KMS-11 (cell line): ENCODE data around the gene TNPO2.

Experiments
- H2AFZ ChIP-seq: fragments of 200-600 bp; sonication (generic); 2 replicates; pipeline ENCODE4 v1.6.1; 2016; ENCODE audit warnings: antibody characterized with exemption, mixed run types, low read depth
- H3K27ac ChIP-seq: fragments of 200-600 bp; sonication (generic); 2 replicates; pipeline ENCODE4 v1.6.1; 2016; ENCODE audit warnings: mild to moderate bottlenecking, mixed run types
- H3K27me3 ChIP-seq: fragments of 200-600 bp; sonication (generic); 2 replicates; pipeline ENCODE4 v1.6.1; 2017; ENCODE audit warnings: mild to moderate bottlenecking, low read depth, mixed run types, moderate library complexity; ENCODE audit not compliant: insufficient read depth
- H3K36me3 ChIP-seq: fragments of 200-600 bp; sonication (generic); 2 replicates; pipeline ENCODE4 v1.6.1; 2017; ENCODE audit warnings: mild to moderate bottlenecking, mixed run types; ENCODE audit not compliant: insufficient read depth
- H3K4me1 ChIP-seq: fragments of 200-600 bp; sonication (generic); 2 replicates; pipeline ENCODE4 v1.6.1; 2016; ENCODE audit warnings: mild to moderate bottlenecking, low read depth, mixed run types; ENCODE audit not compliant: poor library complexity, severe bottlenecking
- H3K4me2 ChIP-seq: fragments of 200-600 bp; sonication (generic); 2 replicates; pipeline ENCODE4 v1.7.0; 2016; ENCODE audit warnings: mild to moderate bottlenecking, mixed run types
- H3K4me3 ChIP-seq: fragments of 200-600 bp; sonication (generic); IDR thresholded peaks from 2 replicates; pipeline ENCODE4 v1.6.1; 2017; ENCODE audit warnings: low read depth, low read length, mixed read lengths; ENCODE audit not compliant: insufficient read depth
- H3K79me2 ChIP-seq: fragments of 200-600 bp; sonication (generic); 2 replicates; pipeline ENCODE4 v1.6.1; 2016; ENCODE audit warnings: low read depth, mixed run types; ENCODE audit not compliant: insufficient read depth
- H3K9ac ChIP-seq: fragments of 200-600 bp; sonication (generic); 2 replicates; pipeline ENCODE4 v1.6.1; 2016; ENCODE audit warnings: mild to moderate bottlenecking, mixed run types
- H4K20me1 ChIP-seq: fragments of 200-600 bp; sonication (generic); 2 replicates; pipeline ENCODE4 v1.6.1; 2016; ENCODE audit warnings: mild to moderate bottlenecking, mixed run types; ENCODE audit not compliant: insufficient read depth
- TF ChIP-seq, protein P1 (sequence below): fragments of 200-600 bp; sonication (generic); conservative IDR thresholded peaks from 2 replicates; pipeline ENCODE4 v1.6.1; 2017; ENCODE audit warnings: low read depth, mild to moderate bottlenecking, antibody characterized with exemption, low read length, moderate library complexity, mixed read lengths

Gene TNPO2

DNA sequence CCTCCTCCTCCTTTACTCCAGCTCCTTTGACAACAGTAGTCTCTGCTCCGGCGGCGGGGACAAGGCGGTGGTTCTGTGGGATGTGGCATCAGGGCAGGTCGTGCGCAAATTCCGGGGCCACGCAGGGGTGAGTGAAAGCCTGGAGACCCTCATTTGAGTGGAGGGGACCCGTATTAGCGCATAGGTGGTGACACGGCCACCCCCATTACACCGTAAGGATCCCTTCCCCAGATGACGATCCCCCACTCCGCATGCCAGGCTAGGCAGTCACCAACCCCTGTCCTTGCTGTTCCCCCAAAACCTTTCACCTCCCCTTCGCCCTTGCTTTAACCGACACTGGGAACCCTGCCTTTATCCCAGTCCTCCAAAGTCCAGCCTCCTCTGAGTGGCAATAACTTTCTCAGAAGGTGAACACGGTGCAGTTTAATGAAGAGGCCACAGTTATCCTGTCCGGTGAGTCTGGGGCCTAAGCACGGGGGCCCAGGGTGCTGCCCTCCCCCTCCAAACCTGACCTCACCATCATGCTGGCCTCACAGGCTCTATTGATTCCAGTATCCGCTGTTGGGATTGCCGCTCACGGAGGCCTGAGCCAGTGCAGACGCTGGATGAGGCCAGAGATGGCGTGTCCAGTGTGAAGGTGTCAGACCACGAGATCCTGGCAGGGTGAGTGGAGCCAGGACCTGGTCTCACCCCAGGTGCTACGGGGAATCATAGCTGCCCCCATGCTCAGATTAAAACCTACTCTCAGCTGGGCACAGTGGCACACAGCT lies 53.4 kb downstream of the TNPO2 start:
- peak overlapping the region; percentile 63 for H3K9ac ChIP-seq
- TF ChIP-seq, protein P1, sequence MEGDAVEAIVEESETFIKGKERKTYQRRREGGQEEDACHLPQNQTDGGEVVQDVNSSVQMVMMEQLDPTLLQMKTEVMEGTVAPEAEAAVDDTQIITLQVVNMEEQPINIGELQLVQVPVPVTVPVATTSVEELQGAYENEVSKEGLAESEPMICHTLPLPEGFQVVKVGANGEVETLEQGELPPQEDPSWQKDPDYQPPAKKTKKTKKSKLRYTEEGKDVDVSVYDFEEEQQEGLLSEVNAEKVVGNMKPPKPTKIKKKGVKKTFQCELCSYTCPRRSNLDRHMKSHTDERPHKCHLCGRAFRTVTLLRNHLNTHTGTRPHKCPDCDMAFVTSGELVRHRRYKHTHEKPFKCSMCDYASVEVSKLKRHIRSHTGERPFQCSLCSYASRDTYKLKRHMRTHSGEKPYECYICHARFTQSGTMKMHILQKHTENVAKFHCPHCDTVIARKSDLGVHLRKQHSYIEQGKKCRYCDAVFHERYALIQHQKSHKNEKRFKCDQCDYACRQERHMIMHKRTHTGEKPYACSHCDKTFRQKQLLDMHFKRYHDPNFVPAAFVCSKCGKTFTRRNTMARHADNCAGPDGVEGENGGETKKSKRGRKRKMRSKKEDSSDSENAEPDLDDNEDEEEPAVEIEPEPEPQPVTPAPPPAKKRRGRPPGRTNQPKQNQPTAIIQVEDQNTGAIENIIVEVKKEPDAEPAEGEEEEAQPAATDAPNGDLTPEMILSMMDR, result no peak
- H3K27ac ChIP-seq, result peak overlapping the region; percentile 72; the same call in 1 of the 2 replicates
- no peak overlapping the region for H3K4me3 ChIP-seq
- H3K27me3 ChIP-seq, result no peaks in the 10 kb centered on the region
- no peaks in the 10 kb centered on the region for H3K36me3 ChIP-seq
- peak overlapping the region; percentile 58 for H3K4me2 ChIP-seq
- H3K79me2 ChIP-seq, result 0 out of 2 replicates have a peak, but pooled peaks cover 6% of the 10 kb centered on the region
- peak overlapping the region; percentile 62; the same call in 1 of the 2 replicates for H2AFZ ChIP-seq
- H4K20me1 ChIP-seq, result no peaks in the 10 kb centered on the region
- peaks cover 30% of the 10 kb centered on the region for H3K4me1 ChIP-seq

DNA sequence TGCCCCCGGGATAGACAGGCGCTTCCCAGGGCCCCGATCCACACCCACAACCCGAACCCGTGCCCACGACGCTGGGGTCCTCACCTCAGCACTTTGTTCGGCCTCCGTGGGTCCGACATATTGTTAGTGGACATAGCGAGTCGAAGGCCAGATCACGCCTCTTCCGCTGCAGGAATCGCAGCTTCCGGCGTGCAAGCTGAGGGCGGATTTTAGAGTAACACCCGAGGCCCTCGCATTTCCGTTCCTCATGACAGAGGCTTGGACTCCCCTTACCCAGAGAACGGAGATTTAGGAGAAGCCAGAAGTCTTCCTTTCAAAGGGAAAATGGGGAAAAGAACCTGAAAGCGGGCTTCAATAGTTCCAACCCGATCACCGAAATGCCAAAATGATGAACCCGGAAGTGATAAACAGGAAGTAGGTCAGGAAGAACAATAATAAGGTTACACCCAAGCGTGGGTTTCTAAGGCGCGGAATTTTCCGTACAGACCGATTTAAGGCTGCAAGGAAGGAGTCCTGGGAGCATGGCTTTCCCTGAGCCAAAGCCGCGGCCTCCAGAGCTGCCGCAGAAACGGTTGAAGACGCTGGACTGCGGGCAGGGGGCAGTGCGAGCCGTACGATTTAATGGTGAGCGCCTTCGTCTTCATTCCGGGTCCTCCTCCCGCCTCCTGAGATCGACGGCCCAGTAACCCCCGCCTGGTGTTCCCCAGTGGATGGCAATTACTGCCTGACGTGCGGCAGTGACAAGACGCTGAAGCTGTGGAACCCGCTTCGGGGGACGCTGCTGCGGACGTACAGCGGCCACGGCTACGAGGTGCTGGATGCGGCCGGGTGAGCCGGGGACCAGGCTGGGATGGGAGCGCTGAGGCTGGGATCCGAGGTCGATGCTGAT lies 54.2 kb downstream of the TNPO2 start:
- peaks cover 30% of the 10 kb centered on the region for H3K4me1 ChIP-seq
- no peaks in the 10 kb centered on the region for H4K20me1 ChIP-seq
- peak overlapping the region; percentile 62 for H2AFZ ChIP-seq
- H3K27ac ChIP-seq, result peak overlapping the region; percentile 72
- no peaks in the 10 kb centered on the region for H3K36me3 ChIP-seq
- no peaks in the 10 kb centered on the region for H3K27me3 ChIP-seq
- no peak overlapping the region for H3K4me3 ChIP-seq
- TF ChIP-seq, protein P1, result no peak
- peak overlapping the region; percentile 63 for H3K9ac ChIP-seq
- peak overlapping the region; percentile 58 for H3K4me2 ChIP-seq
- H3K79me2 ChIP-seq, result 0 out of 2 replicates have a peak, but pooled peaks cover 6% of the 10 kb centered on the region

DNA sequence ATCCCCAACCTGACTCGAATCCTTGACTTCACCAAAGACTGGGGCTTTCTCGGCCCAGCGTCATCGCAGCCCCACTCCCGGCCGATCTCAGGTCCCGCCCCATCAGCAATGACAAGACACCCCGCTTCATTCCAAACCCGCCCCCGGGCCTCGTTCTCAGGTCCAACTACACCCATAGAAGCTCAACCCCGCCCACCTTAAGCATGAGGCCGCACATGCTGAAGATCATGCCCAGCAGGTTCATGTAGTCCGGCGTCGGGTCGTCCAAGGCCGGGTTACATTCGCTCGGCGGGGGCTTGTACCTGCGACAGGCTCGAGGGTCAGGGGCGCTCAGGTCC lies 54.8 kb downstream of the TNPO2 start:
- Histone ChIP-seq H3K36me3 (no peaks in the 10 kb centered on the region), H3K27me3 (no peaks in the 10 kb centered on the region), H4K20me1 (no peaks in the 10 kb centered on the region), H3K79me2 (0 out of 2 replicates have a peak, but pooled peaks cover 6% of the 10 kb centered on the region), H3K9ac (peak overlapping the region; percentile 63), H3K4me1 (peaks cover 30% of the 10 kb centered on the region), H3K27ac (peak overlapping the region; percentile 72; the same call in 1 of the 2 replicates), H3K4me3 (no peak overlapping the region), H3K4me2 (peak overlapping the region; percentile 58), H2AFZ (peak overlapping the region; percentile 62)
- TF ChIP-seq, protein P1, result no peak

DNA sequence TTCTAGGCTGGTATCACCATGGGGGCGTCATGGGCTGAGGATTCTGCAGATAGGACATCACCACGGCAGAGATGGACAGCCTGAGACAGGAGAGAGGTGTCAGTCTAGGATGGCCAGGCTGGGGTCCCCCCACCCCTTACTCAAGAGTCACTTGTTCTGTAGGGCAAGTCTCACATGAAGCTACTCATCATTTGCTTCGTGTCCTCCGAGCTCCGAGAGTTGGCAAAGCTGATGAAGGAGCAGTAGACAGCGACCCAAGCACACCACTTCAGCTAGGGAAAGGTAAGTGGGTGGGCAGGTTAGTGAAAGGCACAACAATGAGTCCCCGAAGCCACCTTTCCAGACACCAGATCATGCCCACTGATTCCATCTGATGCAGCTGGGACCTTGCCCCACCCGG lies 55.4 kb downstream of the TNPO2 start:
- Histone ChIP-seq H3K36me3 (no peaks in the 10 kb centered on the region; the same call in 1 of the 2 replicates), H3K4me2 (peak overlapping the region; percentile 58), H3K27ac (no peak overlapping the region; the same call in 1 of the 2 replicates), H2AFZ (no peak overlapping the region), H3K4me3 (no peak overlapping the region), H3K4me1 (peaks cover 30% of the 10 kb centered on the region), H3K27me3 (no peaks in the 10 kb centered on the region), H3K79me2 (0 out of 2 replicates have a peak, but pooled peaks cover 6% of the 10 kb centered on the region), H3K9ac (peak overlapping the region; percentile 63; the same call in 1 of the 2 replicates), H4K20me1 (no peaks in the 10 kb centered on the region)
- TF ChIP-seq, protein P1, result no peak
